Activated CD8-positive, alpha-beta memory T cell treated with anti-CD3 and anti-CD28 coated beads, Interleukin-2, amount 50 U/mL, for 48 hours (primary cell): ENCODE results near the gene DSCAML1.

Source experiments
- DNase-seq: peaks from one replicate; pipeline ENCODE4 v3.0.0-alpha.2; 2020

Gene DSCAML1

GRCh38 chr11:117541211-117541610 is 255.8 kb downstream of the DSCAML1 start:
- DNase-seq = no peak

GRCh38 chr11:117538263-117539135 is 258.5 kb downstream of the DSCAML1 start:
- no peak for DNase-seq

- DNase-seq = no peak
These were observed 261.1 kb downstream of the DSCAML1 start for GRCh38 chr11:117535850-117536411.

- DNase-seq = no peak
These were observed 261.7 kb downstream of the DSCAML1 start for GRCh38 chr11:117535201-117535849.

GRCh38 chr11:117532568-117532967 is 264.4 kb downstream of the DSCAML1 start:
- no peak for DNase-seq

- no peak for DNase-seq
These were observed 267.2 kb downstream of the DSCAML1 start for GRCh38 chr11:117529816-117530215.

- DNase-seq = no peak
These were observed 268.8 kb downstream of the DSCAML1 start for GRCh38 chr11:117528097-117528721.

GRCh38 chr11:117527271-117527670 is 269.7 kb downstream of the DSCAML1 start:
- no peak for DNase-seq

GRCh38 chr11:117525866-117526542 is 271.0 kb downstream of the DSCAML1 start:
- DNase-seq = no peak

- no peak for DNase-seq
These were observed 272.4 kb downstream of the DSCAML1 start for GRCh38 chr11:117524468-117525183.

- no peak for DNase-seq
These were observed 273.3 kb downstream of the DSCAML1 start for GRCh38 chr11:117523680-117524079.

GRCh38 chr11:117521974-117522373 is 275.0 kb downstream of the DSCAML1 start:
- DNase-seq = no peak

GRCh38 chr11:117520966-117521365 is 276.1 kb downstream of the DSCAML1 start:
- no peak for DNase-seq

- DNase-seq = no peak
These were observed 276.8 kb downstream of the DSCAML1 start for GRCh38 chr11:117520201-117520600.

GRCh38 chr11:117519590-117519989 is 277.4 kb downstream of the DSCAML1 start:
- DNase-seq = no peak

- DNase-seq = no peak
These were observed 277.8 kb downstream of the DSCAML1 start for GRCh38 chr11:117519170-117519569.

- DNase-seq = no peak
These were observed 278.6 kb downstream of the DSCAML1 start for GRCh38 chr11:117518455-117518854.

- DNase-seq = no peak
These were observed 279.9 kb downstream of the DSCAML1 start for GRCh38 chr11:117517097-117517496.

GRCh38 chr11:117515892-117516787 is 280.9 kb downstream of the DSCAML1 start:
- no peak for DNase-seq

- DNase-seq = no peak
These were observed 282.8 kb downstream of the DSCAML1 start for GRCh38 chr11:117514256-117514655.

GRCh38 chr11:117513666-117514065 is 283.4 kb downstream of the DSCAML1 start:
- DNase-seq = no peak
